Chondrocyte (in vitro differentiated cells): ENCODE measurements around the gene CD14. TPM values are rescaled to one million over a fixed set of nuclear protein-coding genes. Genes with fewer than 3 reads are reported as not detected.

ENCODE experiments used
- DNase-seq: peaks from one replicate; pipeline ENCODE4 v3.0.0; 2021; ENCODE audit warnings: mixed read lengths, low spot score
- H3K27ac Mint-ChIP-seq: one replicate; pipeline ENCODE4 v1.8.0; 2021; ENCODE audit warnings: mild to moderate bottlenecking, moderate library complexity, mixed read lengths; ENCODE audit not compliant: unreplicated experiment
- H3K27me3 Mint-ChIP-seq: 2 replicates; pipeline ENCODE4 v1.8.0; 2021; ENCODE audit warnings: low read depth, mixed read lengths
- H3K36me3 Mint-ChIP-seq: 2 replicates; pipeline ENCODE4 v1.8.0; 2021; ENCODE audit warnings: low read depth, mixed read lengths
- H3K4me1 Mint-ChIP-seq: 2 replicates; pipeline ENCODE4 v1.8.0; 2021; ENCODE audit warnings: low read depth, mild to moderate bottlenecking, mixed read lengths
- H3K4me3 Mint-ChIP-seq: one replicate; pipeline ENCODE4 v1.8.0; 2021; ENCODE audit warnings: mild to moderate bottlenecking, moderate library complexity, mixed read lengths; ENCODE audit not compliant: unreplicated experiment
- H3K9me3 Mint-ChIP-seq: 2 replicates; pipeline ENCODE4 v1.8.0; 2021; ENCODE audit warnings: low read depth, mixed read lengths
- total RNA-seq: library from RNA; stranded (reverse); gene quantifications from 3 replicates; pipeline ENCODE4 v1.2.1, GENCODE V29; 2021
- TF ChIP-seq, protein P1 (sequence below): fragments of 200-600 bp; sonication (generic); IDR thresholded peaks from 2 replicates; pipeline ENCODE4 v1.5.0; 2021; ENCODE audit warnings: antibody characterized with exemption, mild to moderate bottlenecking, moderate library complexity

The CD14 gene
- total RNA-seq, 1 donor from 2014 or later = not detected

DNA sequence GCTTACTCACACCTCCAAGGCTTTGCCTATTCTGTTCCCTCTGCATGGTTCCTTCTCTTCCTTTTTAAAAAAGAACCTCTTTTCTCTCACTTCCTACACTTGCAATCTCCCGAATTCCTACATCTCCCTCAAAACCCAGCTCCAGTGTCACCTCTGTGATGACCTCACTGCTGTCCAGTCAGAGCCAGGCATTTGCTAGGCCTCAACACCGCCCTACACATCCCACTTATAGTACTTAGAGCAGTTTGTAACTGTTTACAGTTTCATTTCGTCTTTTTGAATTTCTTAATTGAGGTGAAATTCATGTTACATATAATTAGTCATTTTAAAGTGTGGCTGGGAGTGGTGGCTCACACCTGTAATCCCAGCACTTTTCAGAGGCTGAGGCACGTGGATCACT is 30.8 kb downstream of the CD14 start:
- no peak for DNase-seq
- H3K4me3 Mint-ChIP-seq = no peak overlapping the region
- TF ChIP-seq, protein P1, sequence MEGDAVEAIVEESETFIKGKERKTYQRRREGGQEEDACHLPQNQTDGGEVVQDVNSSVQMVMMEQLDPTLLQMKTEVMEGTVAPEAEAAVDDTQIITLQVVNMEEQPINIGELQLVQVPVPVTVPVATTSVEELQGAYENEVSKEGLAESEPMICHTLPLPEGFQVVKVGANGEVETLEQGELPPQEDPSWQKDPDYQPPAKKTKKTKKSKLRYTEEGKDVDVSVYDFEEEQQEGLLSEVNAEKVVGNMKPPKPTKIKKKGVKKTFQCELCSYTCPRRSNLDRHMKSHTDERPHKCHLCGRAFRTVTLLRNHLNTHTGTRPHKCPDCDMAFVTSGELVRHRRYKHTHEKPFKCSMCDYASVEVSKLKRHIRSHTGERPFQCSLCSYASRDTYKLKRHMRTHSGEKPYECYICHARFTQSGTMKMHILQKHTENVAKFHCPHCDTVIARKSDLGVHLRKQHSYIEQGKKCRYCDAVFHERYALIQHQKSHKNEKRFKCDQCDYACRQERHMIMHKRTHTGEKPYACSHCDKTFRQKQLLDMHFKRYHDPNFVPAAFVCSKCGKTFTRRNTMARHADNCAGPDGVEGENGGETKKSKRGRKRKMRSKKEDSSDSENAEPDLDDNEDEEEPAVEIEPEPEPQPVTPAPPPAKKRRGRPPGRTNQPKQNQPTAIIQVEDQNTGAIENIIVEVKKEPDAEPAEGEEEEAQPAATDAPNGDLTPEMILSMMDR = no peak

DNA sequence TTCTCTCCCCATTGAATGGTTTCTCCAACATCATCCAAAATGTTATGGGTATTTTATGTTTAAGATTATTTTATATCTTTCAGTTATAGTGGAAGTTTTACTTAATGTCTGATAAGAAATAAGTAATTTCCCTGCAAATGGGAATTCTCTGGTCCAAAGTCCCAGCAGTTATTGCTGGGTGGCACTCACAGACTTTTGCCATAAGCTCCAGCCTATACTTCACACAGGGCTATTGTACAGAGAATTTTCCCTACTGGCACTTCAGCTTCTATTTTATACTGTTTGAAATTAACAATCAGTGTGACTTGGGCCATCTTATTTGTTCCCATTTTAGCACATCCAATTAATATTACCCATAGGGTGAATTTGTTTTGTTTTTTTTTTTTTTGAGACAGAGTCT is 32.9 kb downstream of the CD14 start:
- Mint-ChIP-seq H3K9me3 (no peaks in the 10 kb centered on the region), H3K27ac (no peak overlapping the region), H3K27me3 (peaks cover 9% of the 10 kb centered on the region), H3K4me1 (no peaks in the 10 kb centered on the region), H3K36me3 (no peaks in the 10 kb centered on the region), H3K4me3 (no peak overlapping the region)
- DNase-seq = no peak
- TF ChIP-seq, protein P1 = no peak

More for the DNA sequence above, 30.8 kb downstream of the CD14 start:
- no peak overlapping the region for H3K27ac Mint-ChIP-seq
- no peaks in the 10 kb centered on the region for H3K9me3 Mint-ChIP-seq
- H3K4me1 Mint-ChIP-seq = no peaks in the 10 kb centered on the region
- H3K36me3 Mint-ChIP-seq = no peaks in the 10 kb centered on the region
- peaks cover 6% of the 10 kb centered on the region for H3K27me3 Mint-ChIP-seq

DNA sequence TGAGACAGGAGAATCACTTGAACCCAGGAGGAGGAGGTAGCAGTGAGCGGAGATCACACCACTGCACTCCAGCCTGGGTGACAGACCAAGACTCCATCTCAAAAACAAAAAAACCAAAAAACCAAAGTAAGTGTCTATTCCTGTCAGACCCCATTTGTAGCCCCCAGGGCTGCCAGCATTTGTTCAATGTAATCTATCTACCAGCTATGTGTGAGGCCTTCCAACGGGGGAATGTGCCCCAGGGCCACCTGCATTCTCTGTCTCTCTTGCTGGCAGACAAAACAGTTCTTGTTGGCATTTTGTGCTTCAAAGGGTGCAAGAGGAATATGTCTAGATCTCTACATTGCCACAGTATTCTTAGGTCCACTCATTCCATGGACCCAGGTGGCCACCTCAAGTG is 34.1 kb downstream of the CD14 start:
- no peak for DNase-seq
- Mint-ChIP-seq H3K36me3 (no peaks in the 10 kb centered on the region), H3K9me3 (no peaks in the 10 kb centered on the region), H3K27ac (no peak overlapping the region), H3K4me3 (no peak overlapping the region), H3K27me3 (peaks cover 9% of the 10 kb centered on the region), H3K4me1 (no peaks in the 10 kb centered on the region)
- TF ChIP-seq, protein P1 = no peak

DNA sequence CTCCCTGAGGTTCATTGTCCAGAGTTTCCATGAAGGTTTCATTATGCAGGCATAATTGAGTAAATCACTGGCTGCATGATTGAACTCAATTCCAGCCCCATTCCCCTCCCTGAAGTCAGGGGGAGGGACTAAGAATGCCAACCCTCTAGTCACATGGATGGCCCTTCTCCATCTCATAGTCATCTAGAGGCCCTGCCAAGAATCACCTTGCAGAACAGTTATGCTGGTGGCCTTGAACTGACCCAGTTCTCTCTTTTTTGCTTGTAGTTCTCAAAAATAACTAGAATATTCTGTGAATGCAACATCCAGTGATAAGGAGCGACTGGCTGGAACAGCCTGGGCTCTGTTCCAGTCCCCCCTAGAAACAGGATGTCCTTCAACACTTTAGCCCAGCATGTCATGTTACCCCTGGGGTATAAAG is 36.6 kb downstream of the CD14 start:
- peaks cover 9% of the 10 kb centered on the region for H3K27me3 Mint-ChIP-seq
- H3K4me1 Mint-ChIP-seq = peaks cover 7% of the 10 kb centered on the region
- no peak overlapping the region for H3K27ac Mint-ChIP-seq
- no peaks in the 10 kb centered on the region for H3K9me3 Mint-ChIP-seq
- H3K4me3 Mint-ChIP-seq = no peak overlapping the region
- TF ChIP-seq, protein P1 = no peak
- no peak for DNase-seq
- no peaks in the 10 kb centered on the region for H3K36me3 Mint-ChIP-seq

DNA sequence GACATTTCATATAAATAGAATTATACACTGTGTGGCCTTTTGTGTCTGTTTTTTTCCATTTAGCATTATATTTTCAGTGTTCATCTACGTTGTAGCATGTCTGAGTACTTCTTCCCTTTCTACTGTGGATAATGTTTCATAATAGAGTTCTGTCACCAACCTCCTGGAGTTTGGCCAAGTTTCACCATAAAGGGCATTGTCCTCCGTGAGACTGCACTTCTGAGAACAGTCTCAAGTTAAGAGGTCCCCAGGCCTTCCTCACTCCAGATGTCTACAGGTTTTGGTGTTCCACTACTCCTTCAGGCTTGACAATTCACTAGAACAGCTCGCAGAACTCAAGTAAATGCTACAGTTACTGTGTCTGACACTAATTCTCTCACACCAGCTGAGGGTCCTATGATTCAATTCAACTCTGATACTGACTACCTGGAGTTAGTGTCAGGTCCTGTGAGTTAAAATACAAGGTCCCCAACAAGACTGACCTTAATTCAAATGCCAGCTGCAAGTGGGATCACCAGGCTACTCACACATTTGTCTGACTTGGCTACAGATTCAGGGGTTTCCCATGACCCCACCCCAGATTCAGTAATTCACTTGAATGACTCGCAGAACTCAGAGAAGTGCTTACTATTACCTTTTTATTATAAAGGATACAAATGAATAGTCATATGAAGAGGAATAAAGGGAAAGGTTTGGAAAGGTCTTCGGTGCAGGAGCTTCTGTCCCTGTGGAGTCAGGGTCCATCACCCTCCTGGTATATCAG is 37.3 kb downstream of the CD14 start:
- no peak overlapping the region for H3K27ac Mint-ChIP-seq
- H3K36me3 Mint-ChIP-seq = no peaks in the 10 kb centered on the region
- H3K27me3 Mint-ChIP-seq = peaks cover 9% of the 10 kb centered on the region
- no peak for DNase-seq
- H3K4me1 Mint-ChIP-seq = peaks cover 7% of the 10 kb centered on the region
- H3K4me3 Mint-ChIP-seq = no peak overlapping the region
- H3K9me3 Mint-ChIP-seq = no peaks in the 10 kb centered on the region
- TF ChIP-seq, protein P1 = no peak
